Progenitor cell of endocrine pancreas (in vitro differentiated cells): Measurements from ENCODE around the gene RBFOX1. TPM values are rescaled to one million over a fixed set of nuclear protein-coding genes. Genes with fewer than 3 reads are reported as not detected.

Experiments
- DNase-seq: peaks from one replicate; pipeline ENCODE4 v3.0.0; 2021; ENCODE audit warnings: low spot score; ENCODE audit not compliant: unreplicated experiment
- H3K27ac Mint-ChIP-seq: 2 replicates; pipeline ENCODE4 v1.8.0; 2021; ENCODE audit warnings: mild to moderate bottlenecking, moderate library complexity, mixed read lengths
- H3K27me3 Mint-ChIP-seq: 2 replicates; pipeline ENCODE4 v1.8.0; 2021; ENCODE audit warnings: mixed read lengths
- H3K36me3 Mint-ChIP-seq: 2 replicates; pipeline ENCODE4 v1.8.0; 2022; ENCODE audit warnings: mixed read lengths; ENCODE audit not compliant: insufficient read depth
- H3K4me1 Mint-ChIP-seq: 2 replicates; pipeline ENCODE4 v1.8.0; 2021; ENCODE audit warnings: low read depth, mixed read lengths
- H3K4me3 Mint-ChIP-seq: 2 replicates; pipeline ENCODE4 v1.8.0; 2021; ENCODE audit warnings: low read depth, mild to moderate bottlenecking, moderate library complexity, mixed read lengths
- H3K9me3 Mint-ChIP-seq: 2 replicates; pipeline ENCODE4 v1.8.0; 2021; ENCODE audit warnings: low read depth, mixed read lengths
- total RNA-seq: library from RNA; stranded (reverse); gene quantifications from 2 replicates; pipeline ENCODE4 v1.2.1, GENCODE V29; 2021
- TF ChIP-seq, protein P1 (sequence below): fragments of 200-600 bp; sonication (generic); IDR thresholded peaks from one replicate; pipeline ENCODE4 v1.5.0; 2021; ENCODE audit warnings: antibody characterized with exemption, mild to moderate bottlenecking; ENCODE audit not compliant: unreplicated experiment

Gene RBFOX1
- total RNA-seq, 1 donor from 2014 or later, result 0.29 TPM

GRCh38 chr16:7381671-7382070, 49.0 kb downstream of the RBFOX1 start:
- no peak overlapping the region for H3K27ac Mint-ChIP-seq
- no peaks in the 10 kb centered on the region for H3K4me1 Mint-ChIP-seq
- TF ChIP-seq, protein P1, sequence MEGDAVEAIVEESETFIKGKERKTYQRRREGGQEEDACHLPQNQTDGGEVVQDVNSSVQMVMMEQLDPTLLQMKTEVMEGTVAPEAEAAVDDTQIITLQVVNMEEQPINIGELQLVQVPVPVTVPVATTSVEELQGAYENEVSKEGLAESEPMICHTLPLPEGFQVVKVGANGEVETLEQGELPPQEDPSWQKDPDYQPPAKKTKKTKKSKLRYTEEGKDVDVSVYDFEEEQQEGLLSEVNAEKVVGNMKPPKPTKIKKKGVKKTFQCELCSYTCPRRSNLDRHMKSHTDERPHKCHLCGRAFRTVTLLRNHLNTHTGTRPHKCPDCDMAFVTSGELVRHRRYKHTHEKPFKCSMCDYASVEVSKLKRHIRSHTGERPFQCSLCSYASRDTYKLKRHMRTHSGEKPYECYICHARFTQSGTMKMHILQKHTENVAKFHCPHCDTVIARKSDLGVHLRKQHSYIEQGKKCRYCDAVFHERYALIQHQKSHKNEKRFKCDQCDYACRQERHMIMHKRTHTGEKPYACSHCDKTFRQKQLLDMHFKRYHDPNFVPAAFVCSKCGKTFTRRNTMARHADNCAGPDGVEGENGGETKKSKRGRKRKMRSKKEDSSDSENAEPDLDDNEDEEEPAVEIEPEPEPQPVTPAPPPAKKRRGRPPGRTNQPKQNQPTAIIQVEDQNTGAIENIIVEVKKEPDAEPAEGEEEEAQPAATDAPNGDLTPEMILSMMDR, result no peak
- peaks cover 5% of the 10 kb centered on the region for H3K9me3 Mint-ChIP-seq
- H3K27me3 Mint-ChIP-seq, result no peaks in the 10 kb centered on the region
- no peak for DNase-seq
- H3K36me3 Mint-ChIP-seq, result no peaks in the 10 kb centered on the region
- no peak overlapping the region for H3K4me3 Mint-ChIP-seq

DNA sequence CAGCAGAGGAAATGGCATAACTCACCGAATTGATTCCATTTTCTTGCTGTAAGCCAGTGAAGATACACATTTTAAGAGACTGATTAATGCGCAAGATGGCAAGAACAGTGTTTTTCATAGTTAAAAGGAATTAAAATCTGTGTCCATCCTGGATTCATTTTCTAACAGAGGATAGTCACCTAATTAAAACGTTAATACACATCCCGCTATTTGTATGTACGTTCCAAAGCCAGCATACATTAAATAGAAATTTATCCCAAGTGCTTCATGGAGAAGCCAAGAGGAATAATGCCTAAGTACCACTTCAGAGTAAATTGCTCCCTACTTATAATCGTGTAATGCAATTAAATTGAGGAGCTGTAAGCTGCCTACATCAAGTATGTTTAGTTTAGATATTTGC, 49.9 kb downstream of the RBFOX1 start:
- DNase-seq, result no peak
- H3K27me3 Mint-ChIP-seq, result no peaks in the 10 kb centered on the region
- TF ChIP-seq, protein P1, result no peak
- H3K9me3 Mint-ChIP-seq, result peaks cover 8% of the 10 kb centered on the region
- no peak overlapping the region for H3K4me3 Mint-ChIP-seq
- H3K27ac Mint-ChIP-seq, result no peak overlapping the region
- no peaks in the 10 kb centered on the region for H3K4me1 Mint-ChIP-seq
- H3K36me3 Mint-ChIP-seq, result peaks cover 2% of the 10 kb centered on the region

DNA sequence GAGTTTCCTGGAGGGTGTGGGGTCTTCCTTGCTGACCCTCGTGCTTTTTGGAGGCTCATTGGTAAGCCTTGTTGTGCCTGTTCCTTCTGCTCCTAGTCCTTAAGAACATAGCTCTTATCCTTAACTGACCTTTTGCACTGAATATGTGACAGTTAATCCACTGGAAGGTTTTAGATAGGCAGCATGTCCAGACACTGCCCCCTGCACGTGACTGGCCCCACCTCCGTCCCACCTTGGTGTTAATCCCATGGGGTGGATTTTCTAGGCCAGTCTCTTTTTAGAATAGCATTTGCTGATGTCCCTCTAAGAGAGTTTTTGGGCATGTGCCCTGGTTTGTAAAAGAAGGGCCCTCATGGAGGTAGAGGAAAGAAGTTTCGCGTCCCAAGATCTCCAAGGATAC, 58.3 kb downstream of the RBFOX1 start:
- Mint-ChIP-seq H3K4me3 (no peak overlapping the region), H3K4me1 (no peaks in the 10 kb centered on the region), H3K27me3 (no peaks in the 10 kb centered on the region), H3K36me3 (peaks cover 2% of the 10 kb centered on the region), H3K9me3 (peaks cover 4% of the 10 kb centered on the region), H3K27ac (no peak overlapping the region)
- TF ChIP-seq, protein P1, result no peak
- no peak for DNase-seq

DNA sequence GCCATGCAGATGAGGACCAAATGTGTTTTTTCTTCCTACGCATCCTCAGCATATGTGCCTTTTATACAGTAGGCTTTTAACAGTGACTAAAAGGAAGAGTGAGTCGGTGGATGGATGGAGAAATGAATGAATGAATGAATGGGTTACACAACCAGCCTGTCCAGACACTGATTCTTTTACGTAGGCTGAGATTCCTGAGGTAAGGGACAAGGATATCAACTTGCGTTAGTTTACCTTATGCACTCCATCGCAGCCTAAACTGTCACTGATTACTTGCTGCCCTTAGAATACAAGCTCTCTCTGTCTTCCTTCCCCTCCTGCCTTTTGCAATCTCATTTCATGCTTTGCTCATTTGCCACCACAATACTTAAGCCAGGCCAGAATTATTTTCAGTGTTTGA, 59.0 kb downstream of the RBFOX1 start:
- Mint-ChIP-seq H3K27ac (no peak overlapping the region), H3K36me3 (peaks cover 1% of the 10 kb centered on the region), H3K4me1 (no peaks in the 10 kb centered on the region), H3K9me3 (peaks cover 2% of the 10 kb centered on the region), H3K27me3 (no peaks in the 10 kb centered on the region), H3K4me3 (no peak overlapping the region)
- no peak for DNase-seq
- TF ChIP-seq, protein P1, result no peak

DNA sequence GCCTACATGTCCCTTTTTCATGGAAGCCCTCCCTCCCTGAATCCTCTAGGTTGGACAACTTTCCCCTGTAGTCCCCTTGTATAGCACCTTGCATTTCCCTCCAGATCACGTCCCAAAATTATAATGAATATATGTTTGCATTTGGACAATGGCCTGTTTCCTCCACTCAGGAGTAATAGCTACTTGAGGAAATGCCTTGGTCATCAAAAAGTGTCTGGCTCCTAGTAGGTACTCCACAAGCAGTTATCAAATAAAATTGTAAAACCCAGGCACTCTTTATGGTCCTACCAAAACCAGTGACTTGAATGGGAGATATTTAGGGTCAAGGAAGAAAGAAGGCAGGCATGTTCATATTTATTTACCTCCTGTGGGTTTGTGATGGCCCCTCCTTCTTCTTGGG, 59.6 kb downstream of the RBFOX1 start:
- TF ChIP-seq, protein P1, result no peak
- Mint-ChIP-seq H3K4me3 (no peak overlapping the region), H3K36me3 (no peaks in the 10 kb centered on the region), H3K4me1 (no peaks in the 10 kb centered on the region), H3K27ac (no peak overlapping the region), H3K27me3 (no peaks in the 10 kb centered on the region), H3K9me3 (no peaks in the 10 kb centered on the region)
- no peak for DNase-seq
